ENCODE results near the gene PAM16. TPM values are rescaled to one million over a fixed set of nuclear protein-coding genes. Genes with fewer than 3 reads are reported as not detected.

The PAM16 gene
- total RNA-seq, 4 donors from 2014 or later, result 26.2 to 64.5 (median 40.9) TPM

GRCh38 chr16:4325253-4325758 lies 25.8 kb downstream of the PAM16 start:
- H3K4me3 ChIP-seq (ENCODE audit: low read depth, poor library complexity, severe bottlenecking), result no peak overlapping the region
- no peak for DNase-seq (ENCODE audit: low spot score in 2 of 2)
- TF ChIP-seq POLR2A (IDR thresholded peaks at IDR 0.05) (no peak), CTCF (IDR thresholded peaks at IDR 0.05) (no peak)
- intact Hi-C loops (cut with DNase I; ENCODE audit: low total_unique reads), result loop anchor here (5.0 kb wide), 1 partner anchor 33 kb away; no protein-coding TSS in a partner anchor
- WGBS, 2 donors, result 85 to 88% methylated on average over 5 to 6 of the region's 6 CpGs

- TF ChIP-seq CTCF (IDR thresholded peaks at IDR 0.05) (no peak), POLR2A (IDR thresholded peaks at IDR 0.05) (no peak)
- no peak overlapping the region for H3K4me3 ChIP-seq (ENCODE audit: low read depth, poor library complexity, severe bottlenecking)
- 66 to 76% methylated on average over 16 to 17 of the region's 22 CpGs for WGBS, 2 donors
- no peak for DNase-seq (ENCODE audit: low spot score in 2 of 2)
- intact Hi-C loops (cut with DNase I; ENCODE audit: low total_unique reads), result loop anchor here (5.0 kb wide), 1 partner anchor 32 kb away; no protein-coding TSS in a partner anchor
These were observed 26.4 kb downstream of the PAM16 start for GRCh38 chr16:4324492-4325252.

GRCh38 chr16:4323845-4324488 lies 27.2 kb downstream of the PAM16 start:
- TF ChIP-seq POLR2A (IDR thresholded peaks at IDR 0.05), result no peak
- TF ChIP-seq CTCF (IDR thresholded peaks at IDR 0.05), result no peak
- WGBS, 2 donors, result 16 to 20% methylated on average over 10 of the region's 12 CpGs
- no peak overlapping the region for H3K4me3 ChIP-seq (ENCODE audit: low read depth, poor library complexity, severe bottlenecking)
- no peak for DNase-seq (ENCODE audit: low spot score in 2 of 2)
- intact Hi-C loops (cut with DNase I; ENCODE audit: low total_unique reads), result no loop called here

- intact Hi-C loops (cut with DNase I; ENCODE audit: low total_unique reads), result no loop called here
- no peak overlapping the region for H3K4me3 ChIP-seq (ENCODE audit: low read depth, poor library complexity, severe bottlenecking)
- TF ChIP-seq CTCF (IDR thresholded peaks at IDR 0.05) (no peak), POLR2A (IDR thresholded peaks at IDR 0.05) (no peak)
- DNase-seq (ENCODE audit: low spot score in 2 of 2), result no peak
- 47 to 53% methylated on average over 13 to 17 of the region's 21 CpGs for WGBS, 2 donors
These were observed 27.9 kb downstream of the PAM16 start for GRCh38 chr16:4323071-4323844.

GRCh38 chr16:4322121-4323052 lies 28.7 kb downstream of the PAM16 start:
- WGBS, 2 donors, result 88 to 91% methylated on average over 21 to 23 of the region's 30 CpGs
- TF ChIP-seq POLR2A (IDR thresholded peaks at IDR 0.05) (no peak), CTCF (IDR thresholded peaks at IDR 0.05) (no peak)
- DNase-seq (ENCODE audit: low spot score in 2 of 2), result no peak
- intact Hi-C loops (cut with DNase I; ENCODE audit: low total_unique reads), result no loop called here
- H3K4me3 ChIP-seq (ENCODE audit: low read depth, poor library complexity, severe bottlenecking), result no peak overlapping the region

Data from lower leg skin (tissue), 4 donors.